Smooth muscle cell of bladder (primary cell): ENCODE data around the gene PDCD4. TPM values are rescaled to one million over a fixed set of nuclear protein-coding genes. Genes with fewer than 3 reads are reported as not detected.

Experiments
- total RNA-seq: library from RNA; depleted of rRNA; stranded (reverse); fragments of >200 nt; gene quantifications from 2 replicates; pipeline ENCODE4 v1.2.3, GENCODE V29; 2014

Gene PDCD4
- 37.3 and 43.4 TPM in 2 replicates for total RNA-seq

DNA sequence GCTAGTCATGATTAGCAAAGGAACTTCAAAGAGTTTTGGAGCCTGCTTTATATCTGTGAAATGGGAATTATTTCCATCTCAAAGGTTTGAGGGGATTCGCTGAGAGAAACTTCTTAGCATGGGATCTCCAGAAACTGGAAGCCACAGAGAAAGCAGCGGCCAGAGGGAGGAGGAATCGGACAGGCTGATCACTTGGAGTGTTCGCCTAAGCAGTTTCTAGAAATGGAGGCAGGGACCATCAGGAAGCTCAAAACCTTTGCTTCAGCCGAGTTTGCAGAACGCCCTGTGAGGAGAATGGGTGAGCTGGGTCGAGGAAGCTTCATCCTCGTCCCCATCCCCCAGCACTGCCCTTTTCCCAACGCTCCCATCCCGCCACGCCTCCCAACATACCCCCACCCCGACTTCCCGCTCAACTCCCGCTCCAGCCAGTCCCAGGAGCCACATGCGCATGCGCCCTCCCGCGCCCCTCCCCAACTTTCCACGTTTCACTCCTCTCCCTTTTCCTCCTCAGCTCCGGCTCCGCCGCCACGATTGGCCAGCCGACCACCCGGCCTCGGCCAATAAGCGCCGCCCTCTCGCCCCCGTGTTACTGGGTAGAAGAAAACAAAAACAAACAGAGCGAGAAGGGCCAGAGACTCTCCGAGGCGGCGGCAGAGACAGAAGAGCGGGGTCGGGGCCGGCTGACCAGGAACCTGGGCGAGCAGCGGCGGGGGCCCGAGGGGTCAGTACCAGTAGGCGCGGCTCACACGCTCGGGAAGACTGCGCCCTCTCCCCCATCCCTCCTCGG lies at the start of gene PDCD4:
Gene PDCD4 (plus strand): TSS at position 631 of the 787 bp plus-strand sequence. CDS start 4,100 bp downstream, outside the sequence.

DNA sequence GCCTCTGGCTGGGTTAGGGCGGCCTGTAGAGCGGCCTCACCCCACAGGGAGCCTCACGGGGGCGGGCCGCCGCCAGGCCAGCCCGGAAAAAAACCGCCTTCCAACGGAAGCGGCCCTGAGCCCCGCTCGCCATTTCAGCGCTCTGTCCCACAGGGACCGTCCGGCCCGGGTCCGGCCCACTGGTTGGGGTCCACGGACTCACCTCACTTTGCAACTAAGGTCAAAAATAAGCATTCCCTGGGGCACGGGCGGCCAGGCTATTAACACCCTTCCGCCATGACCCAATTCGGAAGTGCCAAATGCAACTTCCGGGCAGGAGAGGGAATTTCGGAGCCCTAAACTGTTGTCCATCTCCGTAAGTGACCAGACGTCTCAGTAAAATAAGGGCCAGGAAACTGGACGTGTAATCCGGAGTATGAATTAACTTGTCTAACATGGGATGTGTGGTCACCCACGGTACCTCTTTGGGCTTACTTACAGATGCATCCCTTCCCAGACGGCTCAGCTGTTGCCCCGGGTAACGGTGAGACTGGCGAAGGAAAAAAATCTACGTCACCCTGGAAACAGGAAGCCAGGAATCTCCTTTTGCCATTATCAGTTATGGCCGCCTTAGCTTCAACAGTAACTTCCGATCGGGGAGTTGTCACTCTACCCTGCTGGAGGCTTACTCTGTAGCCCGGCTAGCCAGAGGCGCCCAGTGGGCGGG lies 47.1 kb downstream of the PDCD4 start, which contains the start of gene BBIP1:
Gene BBIP1 (minus strand): TSS at position 538 of the 706 bp plus-strand sequence. CDS start 1,023 bp downstream, outside the sequence.

DNA sequence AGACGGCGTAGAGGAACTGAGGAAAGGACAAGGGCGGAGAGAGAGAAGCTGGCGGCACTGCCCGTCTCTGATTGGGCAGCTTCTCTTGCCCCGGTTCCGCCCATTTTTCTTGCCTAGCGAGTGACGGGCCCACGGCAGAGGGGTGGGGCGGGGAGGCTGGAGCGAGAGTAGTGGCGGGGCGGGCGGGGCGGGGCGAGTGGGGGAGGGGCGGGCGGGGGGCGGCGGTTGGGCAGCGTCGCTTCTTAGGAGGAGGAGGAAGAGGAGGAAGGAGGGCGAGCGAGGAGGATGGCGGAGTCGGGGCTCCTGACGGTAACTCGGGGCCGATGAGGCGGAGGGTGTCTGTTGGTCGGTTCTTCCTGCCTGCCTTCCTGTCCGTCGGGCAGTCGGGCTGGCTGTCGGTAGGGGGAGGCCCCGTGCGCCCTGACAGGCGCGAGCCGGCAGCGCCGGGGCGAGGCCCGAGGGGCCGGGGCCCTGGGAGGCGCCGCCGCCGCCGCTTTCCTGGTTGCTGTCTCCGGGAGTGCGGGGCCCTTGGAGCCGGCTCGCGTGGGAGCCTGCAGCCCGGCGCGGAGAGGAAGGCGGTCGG lies 47.7 kb downstream of the PDCD4 start, which contains the start of gene SHOC2:
Gene SHOC2 (plus strand): TSS at position 256 of the 583 bp plus-strand sequence. CDS start 44,755 bp downstream, outside the sequence.

Other genes with a start within 250 kb of the PDCD4 start
- under 0.01 TPM in 2 replicates for gene RBM20, start 227.6 kb upstream of the PDCD4 start, total RNA-seq
- gene BBIP1, start 47.3 kb downstream of the PDCD4 start, total RNA-seq: 27.0 and 28.9 TPM in 2 replicates
- gene SHOC2, start 47.7 kb downstream of the PDCD4 start, total RNA-seq: 42.5 and 43.4 TPM in 2 replicates
- under 0.01 and 0.18 TPM in 2 replicates for gene ADRA2A, start 205.1 kb downstream of the PDCD4 start, total RNA-seq